Activated T-cell treated with anti-CD3 and anti-CD28 coated beads, Interleukin-2, amount 50 U/mL, for 72 hours (primary cell): ENCODE results near the gene UHRF1. TPM values are rescaled to one million over a fixed set of nuclear protein-coding genes. Genes with fewer than 3 reads are reported as not detected.
A peak's percentile ranks its signal among the peaks of the same experiment; 100 is the strongest.

ENCODE experiments used
- ATAC-seq, 2 donors: fragments of 150-1000 bp; cut with Tn5 transposase; replicated peaks in 1 of 2; 2 replicates each; pipeline ENCODE4 v1.10.0; 2021; ENCODE audit warnings: moderate library complexity in 2 of 2, mild to moderate bottlenecking in 1 of 2
- DNase-seq, 2 donors: peaks; one replicate each; pipeline ENCODE4 v3.0.0; 2021 to 2022; ENCODE audit warnings: mixed read lengths in 1 of 2
- H3K27ac Mint-ChIP-seq: one replicate; pipeline ENCODE4 v1.8.0; 2022; ENCODE audit warnings: mild to moderate bottlenecking, moderate library complexity, mixed read lengths
- H3K27me3 Mint-ChIP-seq: one replicate; pipeline ENCODE4 v1.8.0; 2022; ENCODE audit warnings: low read depth, mixed read lengths
- H3K36me3 Mint-ChIP-seq, 2 donors: one replicate each; pipeline ENCODE4 v1.8.0; 2022; ENCODE audit warnings: mixed read lengths in 2 of 2, mild to moderate bottlenecking in 1 of 2; ENCODE audit not compliant: insufficient read depth in 2 of 2
- H3K4me1 Mint-ChIP-seq: one replicate; pipeline ENCODE4 v1.8.0; 2022; ENCODE audit warnings: low read depth, mixed read lengths
- H3K4me3 Mint-ChIP-seq, 2 donors: one replicate each; pipeline ENCODE4 v1.8.0; 2022; ENCODE audit warnings: mild to moderate bottlenecking in 2 of 2, mixed read lengths in 2 of 2, moderate library complexity in 2 of 2
- H3K9me3 Mint-ChIP-seq, 2 donors: one replicate each; pipeline ENCODE4 v1.8.0; 2022; ENCODE audit warnings: mixed read lengths in 2 of 2
- total RNA-seq, 2 donors: library from RNA; stranded (reverse); gene quantifications; one replicate each; pipeline ENCODE4 v1.2.3, GENCODE V29; 2022

UHRF1 gene
- total RNA-seq, 2 donors from 2014 or later: 76.4 to 110 TPM

GRCh38 chr19:5000120-5000611 is 90.9 kb downstream of the UHRF1 start:
- H3K36me3 Mint-ChIP-seq: no peaks in the 10 kb centered on the region
- no peaks in the 10 kb centered on the region for H3K9me3 Mint-ChIP-seq
- H3K27me3 Mint-ChIP-seq: no peaks in the 10 kb centered on the region
- no peak overlapping the region for H3K4me3 Mint-ChIP-seq
- ATAC-seq (no peak), DNase-seq (no peak)
- H3K4me1 Mint-ChIP-seq: peaks cover 6% of the 10 kb centered on the region
- no peak overlapping the region for H3K27ac Mint-ChIP-seq

GRCh38 chr19:5001615-5002014 is 92.3 kb downstream of the UHRF1 start:
- DNase-seq (peak; percentile 16 to 33), ATAC-seq (no peak)
- H3K9me3 Mint-ChIP-seq: no peaks in the 10 kb centered on the region
- H3K4me1 Mint-ChIP-seq: peaks cover 6% of the 10 kb centered on the region
- H3K27ac Mint-ChIP-seq: no peak overlapping the region
- no peaks in the 10 kb centered on the region for H3K27me3 Mint-ChIP-seq
- H3K36me3 Mint-ChIP-seq: no peaks in the 10 kb centered on the region
- no peak overlapping the region for H3K4me3 Mint-ChIP-seq

GRCh38 chr19:5002143-5002542 is 92.8 kb downstream of the UHRF1 start:
- Mint-ChIP-seq H3K4me1 (peaks cover 6% of the 10 kb centered on the region), H3K27ac (no peak overlapping the region), H3K4me3 (no peak overlapping the region), H3K36me3 (no peaks in the 10 kb centered on the region), H3K27me3 (no peaks in the 10 kb centered on the region), H3K9me3 (no peaks in the 10 kb centered on the region)
- ATAC-seq (no peak), DNase-seq (no peak)

GRCh38 chr19:5003781-5004180 is 94.5 kb downstream of the UHRF1 start:
- Mint-ChIP-seq H3K36me3 (no peaks in the 10 kb centered on the region), H3K9me3 (no peaks in the 10 kb centered on the region), H3K4me3 (no peak overlapping the region), H3K27me3 (no peaks in the 10 kb centered on the region), H3K27ac (no peak overlapping the region), H3K4me1 (peaks cover 6% of the 10 kb centered on the region)
- ATAC-seq (no peak), DNase-seq (no peak)

- H3K4me1 Mint-ChIP-seq: peaks cover 6% of the 10 kb centered on the region
- H3K27me3 Mint-ChIP-seq: no peaks in the 10 kb centered on the region
- ATAC-seq: no peak
- H3K36me3 Mint-ChIP-seq: no peaks in the 10 kb centered on the region
- no peaks in the 10 kb centered on the region for H3K9me3 Mint-ChIP-seq
- DNase-seq: no peak
- no peak overlapping the region for H3K4me3 Mint-ChIP-seq
- H3K27ac Mint-ChIP-seq: no peak overlapping the region
These were observed 95.8 kb downstream of the UHRF1 start for GRCh38 chr19:5005096-5005495.

GRCh38 chr19:5006201-5006600 is 96.9 kb downstream of the UHRF1 start:
- H3K9me3 Mint-ChIP-seq: no peaks in the 10 kb centered on the region
- no peaks in the 10 kb centered on the region for H3K27me3 Mint-ChIP-seq
- H3K4me3 Mint-ChIP-seq: no peak overlapping the region
- no peak overlapping the region for H3K27ac Mint-ChIP-seq
- peaks cover 6% of the 10 kb centered on the region for H3K4me1 Mint-ChIP-seq
- H3K36me3 Mint-ChIP-seq: no peaks in the 10 kb centered on the region
- DNase-seq: no peak
- no peak for ATAC-seq

- no peaks in the 10 kb centered on the region for H3K9me3 Mint-ChIP-seq
- H3K4me1 Mint-ChIP-seq: peaks cover 6% of the 10 kb centered on the region
- H3K27ac Mint-ChIP-seq: no peak overlapping the region
- no peak for ATAC-seq
- DNase-seq: no peak
- no peak overlapping the region for H3K4me3 Mint-ChIP-seq
- H3K27me3 Mint-ChIP-seq: no peaks in the 10 kb centered on the region
- H3K36me3 Mint-ChIP-seq: no peaks in the 10 kb centered on the region
These were observed 97.5 kb downstream of the UHRF1 start for GRCh38 chr19:5006821-5007220.

Other genes with a start within 250 kb of the UHRF1 start
- 10 to 100 TPM; 51.9 to 78.8 TPM for gene MYDGF, start 239.2 kb upstream of the UHRF1 start, total RNA-seq
- gene DPP9, start 185.7 kb upstream of the UHRF1 start, total RNA-seq: 10 to 100 TPM; 58.8 to 61.0 TPM
- gene FEM1A, start 117.8 kb upstream of the UHRF1 start, total RNA-seq: 10 to 100 TPM in 1 of 2 donors, 1 to 10 TPM in 1; 9.8 to 11.8 TPM
- gene TICAM1, start 77.8 kb upstream of the UHRF1 start, total RNA-seq: 10 to 100 TPM; 18.7 to 20.5 TPM
- gene PLIN3, start 41.8 kb upstream of the UHRF1 start, total RNA-seq: 10 to 100 TPM; 43.7 to 44.6 TPM
- under 1 TPM; 0.72 to 0.76 TPM for gene ARRDC5, start 6.6 kb upstream of the UHRF1 start, total RNA-seq
- gene KDM4B, start 59.6 kb downstream of the UHRF1 start, total RNA-seq: 10 to 100 TPM; 31.3 to 37.1 TPM